Heart left ventricle (tissue), 16 donors: Measurements from ENCODE around the gene RIMS3. TPM values are rescaled to one million over a fixed set of nuclear protein-coding genes. Genes with fewer than 3 reads are reported as not detected.

Source experiments
- ATAC-seq, 4 donors: fragments of 200-7000 bp; cut with Tn5 transposase; one replicate each; pipeline ENCODE4 v1.9.1; 2020 to 2022; ENCODE audit warnings: moderate library complexity in 4 of 4, mild to moderate bottlenecking in 3 of 4, moderate number of reproducible peaks in 1 of 4
- DNase-seq, 5 donors: peaks; one replicate each; pipeline ENCODE4 v3.0.0-alpha.2; 2020
- H3K27ac ChIP-seq, 12 donors: fragments of 200-600 bp; sonication (generic) in 4 of 12; one replicate each; pipeline versions ENCODE4 v1.5.0 to v1.8.0; 2016 to 2022; ENCODE audit warnings: mild to moderate bottlenecking in 2 of 12
- H3K27me3 ChIP-seq, 9 donors: fragments of 200-600 bp; sonication (generic) in 2 of 9; one replicate each; pipeline versions ENCODE4 v1.5.1 to v1.8.0; 2016 to 2022; ENCODE audit warnings: mild to moderate bottlenecking in 3 of 9
- H3K36me3 ChIP-seq, 9 donors: fragments of 200-600 bp; sonication (generic) in 2 of 9; one replicate each; pipeline versions ENCODE4 v1.5.0 to v1.8.0; 2018 to 2022; ENCODE audit warnings: mild to moderate bottlenecking in 2 of 9
- H3K4me1 ChIP-seq, 12 donors: fragments of 200-600 bp; sonication (generic) in 4 of 12; one replicate each; pipeline versions ENCODE4 v1.5.0 to v1.8.0; 2016 to 2022; ENCODE audit warnings: mild to moderate bottlenecking in 3 of 12
- H3K4me3 ChIP-seq, 12 donors: fragments of 200-600 bp; sonication (generic) in 4 of 12; one replicate each; pipeline versions ENCODE4 v1.5.0 to v1.8.0; 2017 to 2022; ENCODE audit warnings: mild to moderate bottlenecking in 9 of 12, moderate library complexity in 4 of 12
- H3K9me3 ChIP-seq, 12 donors: fragments of 200-600 bp; sonication (generic) in 4 of 12; one replicate each; pipeline versions ENCODE4 v1.5.0 to v1.8.0; 2016 to 2022; ENCODE audit warnings: mild to moderate bottlenecking in 1 of 12
- POLR2A ChIP-seq, 2 donors: fragments of 450-650 bp; IDR thresholded peaks; one replicate each; pipeline ENCODE4 v1.6.1; 2017; ENCODE audit warnings: antibody characterized with exemption in 2 of 2, mild to moderate bottlenecking in 2 of 2, moderate library complexity in 2 of 2
- WGBS, 4 donors: extraction: QIAGEN DNeasy Blood & Tissue Kit in 2 of 4; methylation state at CpG; one replicate each; pipeline versions ENCODE4 v1.1.5 to v1.1.7; 2013 to 2018; 5-methylcytosine and 5-hydroxymethylcytosine counted together
- intact Hi-C, 10 donors: fragments of 100-400 bp; cut with DNase I; formaldehyde crosslinking; loops; one replicate each; pipeline versions ENCODE4 v1.11.1 to v1.14.2; 2022
- polyA plus RNA-seq, 2 donors: library from polyadenylated mRNA; stranded (reverse); fragments of 200-250 nt; gene quantifications; one replicate each; pipeline ENCODE4 v1.2.3, GENCODE V29; 2013
- total RNA-seq, 9 donors: library from RNA; depleted of rRNA in 2 of 9; stranded (reverse); fragments of >200 nt in 2 of 9; fragmentation: NEBNext Ultra II Directional in 3 of 9; extraction: Animal tissue kit (Norgen Biotek cat#: 25700) in 3 of 9; gene quantifications; one replicate each; pipeline versions ENCODE4 v1.1.0 to v1.2.4, GENCODE V29; 2016 to 2023
- TF ChIP-seq, protein P1 (sequence below), 12 donors: fragments of 200-600 bp; sonication (generic) in 4 of 12; IDR thresholded peaks; one replicate each; pipeline versions ENCODE4 v1.5.0 to v1.8.0; 2018 to 2022; ENCODE audit warnings: antibody characterized with exemption in 12 of 12, mild to moderate bottlenecking in 5 of 12
- donor health status: ischemic (EF 13 %, LVEDD 7.1; RV severe dilation, severe dysfunction).
- donor health status: healthy with polysubstance abuse.
- donor health status: DM: no; HTN: yes; CAD: no.
- donor health status: DM: no; HTN: no; CAD: no.
- donor health status: ischemic (EF 25% LVEDD 6.9; RV normal size, moderate dysfunction).
- donor health status: ischemic (EF 25% LVEDD 5.7; RV mildly dilated, moderate dysfunction).
- donor health status: healthy.
- donor health status: DM: yes; HTN: yes; CAD: no.
- donor health status: ischemic (EF 35%, LVEDD 5.7; RV mildly dilated, moderate dysfunction).
- donor health status: nonischemic (EF 11% LVEDD 7.7; RV severe dilation, severe dysfunction).
- donor health status: DM: yes; HTN: yes; CAD: no.
- donor health status: PGD.
- donor health status: ischemic (EF 29% LVEDD 5.4; RV normal size, mild dysfunction).
- donor health status: nonischemic (EF 23%, LVEDD 6.1; RV moderate dilation, normal function).

Gene RIMS3
- total and polyA plus RNA-seq, 11 donors, result 0.23 to 3.0 (median 1.00) TPM

DNA sequence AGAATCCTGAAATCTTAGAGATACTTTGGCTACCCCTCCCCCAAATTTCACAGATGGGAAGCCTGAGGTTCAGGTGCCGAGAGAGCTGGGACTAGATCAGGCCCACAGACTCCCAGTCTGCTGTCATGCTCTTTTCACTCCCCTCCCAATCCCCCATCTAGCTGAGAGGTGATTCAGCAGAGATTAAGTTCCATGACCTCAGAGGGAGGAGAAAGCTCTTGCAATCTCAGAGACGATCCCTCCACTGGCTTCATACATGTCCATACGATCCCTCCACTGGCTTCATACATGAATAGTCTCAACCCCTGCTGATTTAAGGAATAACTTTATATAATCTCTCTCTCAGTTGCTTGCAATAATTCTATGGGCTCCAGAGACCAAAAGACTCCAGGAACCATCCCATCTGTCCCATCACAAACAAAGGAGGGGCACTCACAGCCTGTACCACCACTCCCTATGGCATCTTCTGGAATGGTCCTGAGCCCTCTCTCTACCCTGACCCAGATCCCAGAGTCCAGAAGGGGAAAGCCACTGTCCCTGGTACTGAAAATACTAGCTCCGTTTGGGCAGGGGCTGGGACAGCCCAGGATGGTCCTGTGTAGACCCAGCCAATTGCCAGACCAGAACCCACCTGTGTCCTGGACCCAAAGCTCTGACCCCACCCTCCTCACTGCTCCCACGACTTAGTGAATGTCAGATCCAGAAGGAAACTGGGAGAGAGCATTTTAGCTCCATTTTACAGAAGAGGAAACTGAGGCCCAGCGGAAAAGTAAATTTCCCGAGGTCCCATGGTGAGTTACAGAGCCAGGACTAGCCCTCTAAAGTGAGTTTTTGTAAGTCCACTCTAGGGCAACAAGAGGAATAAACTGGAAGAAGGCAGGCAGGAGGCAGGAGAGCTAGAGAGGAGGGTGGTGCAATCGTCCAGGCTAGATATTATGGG lies 27.1 kb downstream of the RIMS3 start:
- DNase-seq, result no peak
- no peaks in the 10 kb centered on the region for H3K9me3 ChIP-seq
- H3K36me3 ChIP-seq, result no peaks in the 10 kb centered on the region
- intact Hi-C loops, result no loop called here
- H3K4me1 ChIP-seq, result peaks cover 0 to 11% (median 6%) of the 10 kb centered on the region in 12 donors
- WGBS, 4 donors, result 71 to 78% (median 74%) methylated on average over 8 of the region's 8 CpGs
- ATAC-seq, result no peak
- H3K27ac ChIP-seq, result no peak overlapping the region
- no peak overlapping the region for H3K4me3 ChIP-seq
- no peaks in the 10 kb centered on the region for H3K27me3 ChIP-seq
- TF ChIP-seq POLR2A (IDR thresholded peaks at IDR 0.05), result no peak
- TF ChIP-seq, protein P1, sequence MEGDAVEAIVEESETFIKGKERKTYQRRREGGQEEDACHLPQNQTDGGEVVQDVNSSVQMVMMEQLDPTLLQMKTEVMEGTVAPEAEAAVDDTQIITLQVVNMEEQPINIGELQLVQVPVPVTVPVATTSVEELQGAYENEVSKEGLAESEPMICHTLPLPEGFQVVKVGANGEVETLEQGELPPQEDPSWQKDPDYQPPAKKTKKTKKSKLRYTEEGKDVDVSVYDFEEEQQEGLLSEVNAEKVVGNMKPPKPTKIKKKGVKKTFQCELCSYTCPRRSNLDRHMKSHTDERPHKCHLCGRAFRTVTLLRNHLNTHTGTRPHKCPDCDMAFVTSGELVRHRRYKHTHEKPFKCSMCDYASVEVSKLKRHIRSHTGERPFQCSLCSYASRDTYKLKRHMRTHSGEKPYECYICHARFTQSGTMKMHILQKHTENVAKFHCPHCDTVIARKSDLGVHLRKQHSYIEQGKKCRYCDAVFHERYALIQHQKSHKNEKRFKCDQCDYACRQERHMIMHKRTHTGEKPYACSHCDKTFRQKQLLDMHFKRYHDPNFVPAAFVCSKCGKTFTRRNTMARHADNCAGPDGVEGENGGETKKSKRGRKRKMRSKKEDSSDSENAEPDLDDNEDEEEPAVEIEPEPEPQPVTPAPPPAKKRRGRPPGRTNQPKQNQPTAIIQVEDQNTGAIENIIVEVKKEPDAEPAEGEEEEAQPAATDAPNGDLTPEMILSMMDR (IDR thresholded peaks at IDR 0.05), result no peak

DNA sequence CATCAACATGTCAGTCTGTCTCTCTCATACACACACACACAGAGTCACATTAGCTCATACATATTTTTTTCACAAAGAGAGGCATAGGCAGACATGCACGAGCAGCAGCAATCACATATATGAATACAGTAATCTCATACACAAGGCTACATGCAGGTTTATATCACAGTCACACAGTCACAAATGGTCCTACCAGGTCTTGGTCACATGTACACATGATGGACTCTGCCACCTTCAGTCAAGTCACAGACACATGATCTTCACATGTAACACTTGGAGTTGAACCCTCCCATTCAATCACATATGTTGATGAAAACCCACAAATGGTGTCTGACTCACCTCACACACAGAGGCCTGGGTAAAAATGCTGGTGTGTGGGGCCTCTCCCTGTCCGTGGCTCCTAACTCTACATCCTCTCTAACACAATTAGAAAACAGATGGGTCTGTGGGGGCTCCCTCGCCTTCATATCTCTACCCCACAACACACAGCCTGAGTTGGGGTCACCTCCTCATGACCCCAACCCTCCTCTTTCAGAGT lies 27.9 kb downstream of the RIMS3 start:
- no peak overlapping the region for H3K4me3 ChIP-seq
- no peak for DNase-seq
- no peaks in the 10 kb centered on the region for H3K27me3 ChIP-seq
- H3K27ac ChIP-seq, result no peak overlapping the region
- H3K4me1 ChIP-seq, result peaks cover 0 to 12% (median 6%) of the 10 kb centered on the region in 12 donors
- no peak for TF ChIP-seq POLR2A (IDR thresholded peaks at IDR 0.05)
- TF ChIP-seq, protein P1 (IDR thresholded peaks at IDR 0.05), result no peak
- H3K9me3 ChIP-seq, result no peaks in the 10 kb centered on the region
- no peak for ATAC-seq
- no peaks in the 10 kb centered on the region for H3K36me3 ChIP-seq
- intact Hi-C loops, result no loop called here
- WGBS, 4 donors, result 76 to 86% (median 82%) methylated on average over 3 of the region's 3 CpGs

DNA sequence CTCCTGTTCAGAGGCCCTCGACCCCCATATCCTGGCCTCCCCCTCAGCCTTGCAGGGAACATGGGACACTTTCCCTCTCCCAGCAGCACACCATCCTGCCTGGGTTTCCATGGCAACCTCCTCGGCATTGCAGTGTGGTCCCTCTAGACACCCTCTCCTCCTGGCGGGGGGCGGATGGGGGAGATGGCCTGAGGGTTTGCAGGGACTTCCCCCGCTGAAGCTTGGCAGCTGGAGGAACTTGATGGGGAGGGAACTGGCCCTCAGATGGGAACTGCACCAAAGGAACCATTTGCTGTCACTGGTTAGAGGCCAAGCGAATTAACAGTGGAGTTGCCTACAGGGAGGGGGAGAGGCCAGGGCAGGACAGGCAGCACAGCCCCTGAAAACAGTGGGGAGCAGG lies 28.7 kb downstream of the RIMS3 start:
- no peaks in the 10 kb centered on the region for H3K36me3 ChIP-seq
- H3K4me1 ChIP-seq, result peaks cover 0 to 12% (median 6%) of the 10 kb centered on the region in 12 donors
- 45 to 73% (median 63%) methylated on average over 2 to 6 of the region's 6 CpGs for WGBS, 4 donors
- H3K4me3 ChIP-seq, result no peak overlapping the region
- ATAC-seq (no peak), DNase-seq (no peak)
- TF ChIP-seq, protein P1 (IDR thresholded peaks at IDR 0.05), result no peak
- TF ChIP-seq POLR2A (IDR thresholded peaks at IDR 0.05), result no peak
- H3K27ac ChIP-seq, result no peak overlapping the region
- H3K27me3 ChIP-seq, result no peaks in the 10 kb centered on the region
- intact Hi-C loops, result no loop called here
- H3K9me3 ChIP-seq, result no peaks in the 10 kb centered on the region

DNA sequence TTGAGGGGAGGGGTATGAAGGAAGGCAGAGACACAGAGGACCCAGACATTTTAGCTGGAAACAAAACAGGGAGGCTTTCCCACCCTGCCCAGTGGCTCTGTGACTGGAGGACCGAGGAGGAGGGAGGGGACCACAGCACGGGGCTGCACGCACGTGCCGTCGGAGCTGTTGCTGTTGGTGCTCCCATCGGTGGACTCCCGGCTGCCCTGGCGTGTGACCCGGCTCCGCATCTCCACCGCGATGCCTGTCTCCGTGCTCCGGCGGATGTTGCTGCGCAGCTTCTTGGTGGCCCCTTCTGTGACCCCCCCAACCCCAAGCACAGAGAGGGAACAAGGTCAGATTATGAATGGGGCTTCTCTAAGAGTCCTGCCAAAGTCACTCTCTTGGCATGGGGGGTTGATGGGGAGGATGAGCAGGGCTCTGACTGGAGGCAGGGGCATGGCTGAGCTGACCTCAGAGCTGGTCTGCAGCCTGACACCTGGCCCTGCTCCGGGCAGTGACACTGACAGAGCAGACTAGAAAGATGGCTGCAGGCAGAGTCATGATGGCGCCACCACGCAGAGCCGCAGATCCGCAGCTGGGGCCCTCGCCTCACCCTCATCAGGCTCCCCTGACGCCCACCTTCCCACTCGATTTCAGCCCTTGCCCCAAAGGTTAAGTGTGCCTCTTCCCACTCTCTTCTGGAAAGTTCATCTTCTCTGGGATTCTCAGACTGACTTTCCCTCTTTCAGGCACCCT lies 29.6 kb downstream of the RIMS3 start:
- no peaks in the 10 kb centered on the region for H3K27me3 ChIP-seq
- DNase-seq (no peak), ATAC-seq (no peak)
- intact Hi-C loops, result no loop called here
- H3K4me1 ChIP-seq, result peaks cover 0 to 12% (median 6%) of the 10 kb centered on the region in 12 donors
- no peaks in the 10 kb centered on the region for H3K36me3 ChIP-seq
- TF ChIP-seq, protein P1 (IDR thresholded peaks at IDR 0.05), result no peak
- no peak for TF ChIP-seq POLR2A (IDR thresholded peaks at IDR 0.05)
- no peak overlapping the region for H3K4me3 ChIP-seq
- H3K9me3 ChIP-seq, result no peaks in the 10 kb centered on the region
- 94 to 97% (median 95%) methylated on average over 24 to 25 of the region's 25 CpGs for WGBS, 4 donors
- H3K27ac ChIP-seq, result no peak overlapping the region
